K562 (cell line): Measurements from ENCODE around the gene GYS1. TPM values are rescaled to one million over a fixed set of nuclear protein-coding genes. Genes with fewer than 3 reads are reported as not detected.
A peak's percentile ranks its signal among the peaks of the same experiment; 100 is the strongest.

Experiments used
- ELF2 ChIP-seq: fragments of 250-450 bp; sonication (Bioruptor Pico); IDR thresholded peaks from 2 replicates; pipeline ENCODE4 v1.5.0; 2021; ENCODE audit warnings: mild to moderate bottlenecking
- EP300 ChIP-seq: IDR thresholded peaks from 2 replicates; pipeline ENCODE4 v1.6.1; 2012; ENCODE audit warnings: low read length, improper control_type of control experiment
- GMEB1 ChIP-seq: fragments of 250-450 bp; sonication (Bioruptor Pico); IDR thresholded peaks from 2 replicates; pipeline ENCODE4 v1.4.0; 2020; ENCODE audit warnings: mild to moderate bottlenecking
- MGA ChIP-seq: fragments of 450-650 bp; IDR thresholded peaks from 2 replicates; pipeline ENCODE4 v1.6.1; 2016; ENCODE audit warnings: mild to moderate bottlenecking, moderate library complexity
- SMAD1 ChIP-seq: fragments of 150-350 bp; IDR thresholded peaks from 2 replicates; pipeline ENCODE4 v1.6.1; 2014; ENCODE audit warnings: low read length, low read depth; ENCODE audit not compliant: partially characterized antibody
- SP2 ChIP-seq: IDR thresholded peaks from 2 replicates; pipeline ENCODE4 v1.6.1; 2011; ENCODE audit warnings: mild to moderate bottlenecking, low read depth, low read length, moderate library complexity; ENCODE audit not compliant: poor library complexity, severe bottlenecking; ENCODE audit errors: extremely low read depth
- polyA plus RNA-seq, 8 experiments: library from polyadenylated mRNA; depleted of rRNA in 4 of 8; stranded (reverse) in 5 of 8; unstranded in 3 of 8; fragments of >200 nt; fragmentation: Nextera tagmentation in 2 of 8; fragmentation: Illumina TruSeq in 1 of 8; extraction: Ambion mirVana in 2 of 8; extraction: Trizol in 1 of 8; gene quantifications; 2 replicates each; pipeline versions ENCODE4 v1.2.1 to v1.2.3, GENCODE V29; 2011 to 2014; ENCODE audit warnings: inconsistent platforms in 1 of 8, missing spikeins in 1 of 8
- total RNA-seq, 7 experiments: library from RNA; depleted of rRNA in 6 of 7; stranded (reverse); fragments of >200 nt in 6 of 7; fragmentation: Illumina TruSeq in 2 of 7; extraction: Trizol in 2 of 7; gene quantifications; 2 replicates each; pipeline versions ENCODE4 v1.2.1 to v1.2.3, GENCODE V29; 2011 to 2021; ENCODE audit warnings: low replicate concordance in 1 of 7
- TF ChIP-seq, protein P1 (sequence below): fragments of 250-450 bp; sonication (Bioruptor Pico); IDR thresholded peaks from 2 replicates; pipeline ENCODE4 v1.8.0; 2021; ENCODE audit warnings: borderline replicate concordance, mild to moderate bottlenecking, moderate library complexity; ENCODE audit not compliant: poor library complexity, severe bottlenecking

Gene GYS1
- total and polyA plus RNA-seq, 9 of the 15 experiments (the other 6 are each of a cell fraction or from before 2014, with no cell fraction given), result 1.9 to 31.1 (median 15.2) TPM

GRCh38 chr19:48954595-48955307 is 38.4 kb downstream of the GYS1 start, which contains the start of gene BAX (continued):
- TF ChIP-seq MGA, result peak; percentile 74
- TF ChIP-seq, protein P1, sequence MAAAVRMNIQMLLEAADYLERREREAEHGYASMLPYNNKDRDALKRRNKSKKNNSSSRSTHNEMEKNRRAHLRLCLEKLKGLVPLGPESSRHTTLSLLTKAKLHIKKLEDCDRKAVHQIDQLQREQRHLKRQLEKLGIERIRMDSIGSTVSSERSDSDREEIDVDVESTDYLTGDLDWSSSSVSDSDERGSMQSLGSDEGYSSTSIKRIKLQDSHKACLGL (CRISPR knock-in tag), result peak; percentile 23
- peak; percentile 61 for TF ChIP-seq SMAD1
- TF ChIP-seq EP300, result peak; percentile 38; the same call in 1 of the 2 replicates
- TF ChIP-seq SP2, result peak; percentile 22
- TF ChIP-seq GMEB1 (CRISPR knock-in tag), result peak; percentile 98
- TF ChIP-seq ELF2 (CRISPR knock-in tag), result no peak; the same call in none of the 2 replicates
